Suprapubic skin (tissue), 4 donors: ENCODE measurements around the gene KCNH1. TPM values are rescaled to one million over a fixed set of nuclear protein-coding genes. Genes with fewer than 3 reads are reported as not detected.

ENCODE experiments used
- DNase-seq, 2 donors: peaks; one replicate each; pipeline ENCODE4 v3.0.0-alpha.2; 2019; ENCODE audit warnings: low spot score in 2 of 2
- H3K27ac ChIP-seq: fragments of 200-600 bp; sonication (generic); one replicate; pipeline ENCODE4 v1.5.1; 2019
- H3K27me3 ChIP-seq: fragments of 200-600 bp; sonication (generic); one replicate; pipeline ENCODE4 v1.5.1; 2019
- H3K36me3 ChIP-seq: fragments of 200-600 bp; sonication (generic); one replicate; pipeline ENCODE4 v1.5.1; 2019
- H3K4me1 ChIP-seq: fragments of 200-600 bp; sonication (generic); one replicate; pipeline ENCODE4 v1.5.1; 2019
- H3K4me3 ChIP-seq: fragments of 200-600 bp; sonication (generic); one replicate; pipeline ENCODE4 v1.5.1; 2019; ENCODE audit warnings: mild to moderate bottlenecking
- H3K9me3 ChIP-seq: fragments of 200-600 bp; sonication (generic); one replicate; pipeline ENCODE4 v1.5.1; 2019
- EP300 ChIP-seq: sonication (generic); formaldehyde crosslinking; IDR thresholded peaks from one replicate; pipeline ENCODE4 v1.6.1; 2017; ENCODE audit warnings: antibody characterized with exemption
- POLR2A ChIP-seq, 2 donors: fragments of 450-650 bp; IDR thresholded peaks; one replicate each; pipeline ENCODE4 v1.6.1; 2017; ENCODE audit warnings: antibody characterized with exemption in 2 of 2, mild to moderate bottlenecking in 2 of 2, moderate library complexity in 2 of 2
- POLR2AphosphoS5 ChIP-seq, 3 donors: sonication (generic); formaldehyde crosslinking; IDR thresholded peaks; one replicate each; pipeline ENCODE4 v1.6.1; 2017; ENCODE audit warnings: antibody characterized with exemption in 3 of 3
- WGBS: methylation state at CpG from one replicate; pipeline ENCODE4 v1.1.5; 2018; 5-methylcytosine and 5-hydroxymethylcytosine counted together
- total RNA-seq, 4 donors: library from RNA; depleted of rRNA; stranded (reverse); fragments of >200 nt; gene quantifications; one replicate each; pipeline ENCODE4 v1.1.0, GENCODE V29; 2016
- TF ChIP-seq, protein P1 (sequence below), 2 donors: fragments of 200-600 bp in 1 of 2; fragments of 450-650 bp in 1 of 2; sonication (generic) in 1 of 2; IDR thresholded peaks; one replicate each; pipeline ENCODE4 v1.5.1; 2016 to 2019; ENCODE audit warnings: antibody characterized with exemption in 2 of 2, mild to moderate bottlenecking in 1 of 2, moderate library complexity in 1 of 2

Gene KCNH1
- total RNA-seq, 4 donors from 2014 or later = 1.1 TPM; not detected in 3

DNA sequence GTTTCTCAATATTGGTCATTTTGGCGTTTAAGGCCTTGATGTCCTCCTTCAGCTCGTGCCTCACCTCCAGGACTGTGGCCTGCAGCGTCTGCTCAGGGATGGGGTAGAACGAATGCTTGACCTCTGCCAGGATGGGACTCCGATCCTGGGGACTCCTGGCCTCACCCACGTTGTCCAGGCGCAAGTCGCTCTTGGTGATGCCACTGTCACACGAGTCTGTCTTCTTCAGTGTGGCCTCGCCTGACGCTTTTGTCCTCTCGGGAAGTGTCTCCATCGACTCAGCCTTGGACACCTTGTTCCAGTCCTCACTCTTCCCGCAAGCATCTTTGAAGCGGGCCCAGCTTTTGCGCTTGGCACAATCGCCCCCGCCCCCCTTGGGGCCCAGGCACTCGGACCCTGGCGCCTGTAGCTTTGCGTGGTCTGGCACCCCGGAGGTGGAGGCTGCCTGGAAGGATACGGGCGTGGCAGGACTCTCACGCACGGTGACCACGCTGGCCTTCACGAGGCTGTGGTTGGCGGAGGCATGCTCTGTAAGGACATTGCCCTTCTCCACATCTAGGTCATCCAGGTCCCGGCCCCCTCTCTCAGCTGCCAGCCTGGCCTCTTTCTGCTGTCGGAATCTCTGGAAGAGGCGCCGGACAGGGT is 450.4 kb downstream of the KCNH1 start:
- no peaks in the 10 kb centered on the region for H3K4me1 ChIP-seq
- no peak overlapping the region for H3K4me3 ChIP-seq
- H3K27ac ChIP-seq = no peak overlapping the region
- no peak for DNase-seq
- TF ChIP-seq POLR2AphosphoS5 (IDR thresholded peaks at IDR 0.05) (no peak), POLR2A (IDR thresholded peaks at IDR 0.05) (no peak), EP300 (no peak)
- TF ChIP-seq, protein P1, sequence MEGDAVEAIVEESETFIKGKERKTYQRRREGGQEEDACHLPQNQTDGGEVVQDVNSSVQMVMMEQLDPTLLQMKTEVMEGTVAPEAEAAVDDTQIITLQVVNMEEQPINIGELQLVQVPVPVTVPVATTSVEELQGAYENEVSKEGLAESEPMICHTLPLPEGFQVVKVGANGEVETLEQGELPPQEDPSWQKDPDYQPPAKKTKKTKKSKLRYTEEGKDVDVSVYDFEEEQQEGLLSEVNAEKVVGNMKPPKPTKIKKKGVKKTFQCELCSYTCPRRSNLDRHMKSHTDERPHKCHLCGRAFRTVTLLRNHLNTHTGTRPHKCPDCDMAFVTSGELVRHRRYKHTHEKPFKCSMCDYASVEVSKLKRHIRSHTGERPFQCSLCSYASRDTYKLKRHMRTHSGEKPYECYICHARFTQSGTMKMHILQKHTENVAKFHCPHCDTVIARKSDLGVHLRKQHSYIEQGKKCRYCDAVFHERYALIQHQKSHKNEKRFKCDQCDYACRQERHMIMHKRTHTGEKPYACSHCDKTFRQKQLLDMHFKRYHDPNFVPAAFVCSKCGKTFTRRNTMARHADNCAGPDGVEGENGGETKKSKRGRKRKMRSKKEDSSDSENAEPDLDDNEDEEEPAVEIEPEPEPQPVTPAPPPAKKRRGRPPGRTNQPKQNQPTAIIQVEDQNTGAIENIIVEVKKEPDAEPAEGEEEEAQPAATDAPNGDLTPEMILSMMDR (IDR thresholded peaks at IDR 0.05) = no peak
- no peaks in the 10 kb centered on the region for H3K9me3 ChIP-seq
- 97% methylated on average over 30 of the region's 33 CpGs for WGBS
- H3K27me3 ChIP-seq = no peaks in the 10 kb centered on the region
- H3K36me3 ChIP-seq = peaks cover 9% of the 10 kb centered on the region

DNA sequence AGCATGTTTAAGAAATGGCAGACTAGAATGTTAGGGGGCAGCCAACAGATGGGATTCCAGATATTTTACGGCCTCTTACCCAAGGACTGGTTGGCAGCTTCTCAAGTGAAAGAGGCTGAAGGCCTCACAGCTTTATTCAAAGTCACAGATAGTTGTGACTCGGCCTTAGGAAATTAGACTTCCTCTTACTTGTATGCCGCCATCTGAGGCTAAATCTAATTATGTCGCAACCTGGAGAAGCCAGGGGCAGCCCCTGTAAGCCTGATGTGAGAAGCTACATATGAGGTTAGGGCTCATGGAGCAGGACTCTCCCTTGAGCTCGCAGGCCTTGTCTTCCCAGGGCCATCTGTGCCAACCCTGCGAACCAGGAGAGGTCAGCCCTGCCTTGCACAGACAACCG is 452.8 kb downstream of the KCNH1 start:
- DNase-seq = no peak
- Histone ChIP-seq H3K27ac (no peak overlapping the region), H3K9me3 (no peaks in the 10 kb centered on the region), H3K36me3 (peaks cover 9% of the 10 kb centered on the region), H3K4me1 (no peaks in the 10 kb centered on the region), H3K4me3 (no peak overlapping the region), H3K27me3 (no peaks in the 10 kb centered on the region)
- no peak for TF ChIP-seq EP300
- TF ChIP-seq, protein P1 (IDR thresholded peaks at IDR 0.05) = no peak
- 91% methylated on average over 7 of the region's 7 CpGs for WGBS

DNA sequence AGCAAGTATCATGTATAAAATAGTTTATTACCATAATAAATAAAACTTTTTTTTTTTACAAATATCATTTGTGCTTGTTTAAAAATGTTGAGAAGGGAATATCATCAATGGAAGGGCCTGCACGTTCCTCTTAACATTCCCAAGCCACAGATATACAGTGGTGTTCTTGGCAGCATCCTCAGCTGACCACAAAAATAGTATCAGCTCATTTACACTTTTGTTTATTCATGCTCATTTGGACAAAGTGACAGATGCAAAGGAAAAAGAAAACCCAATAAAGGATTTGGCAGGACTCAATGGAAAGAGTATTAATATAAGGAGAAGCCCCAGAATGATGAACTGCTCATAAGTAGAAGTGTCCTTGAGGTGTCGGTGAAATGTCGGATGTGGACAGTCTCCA is 455.6 kb downstream of the KCNH1 start:
- no peak overlapping the region for H3K4me3 ChIP-seq
- no peaks in the 10 kb centered on the region for H3K4me1 ChIP-seq
- WGBS = 84% methylated on average over 3 of the region's 3 CpGs
- H3K36me3 ChIP-seq = peaks cover 11% of the 10 kb centered on the region
- no peak for DNase-seq
- H3K9me3 ChIP-seq = no peaks in the 10 kb centered on the region
- H3K27ac ChIP-seq = no peak overlapping the region
- H3K27me3 ChIP-seq = no peaks in the 10 kb centered on the region
- TF ChIP-seq, protein P1 (IDR thresholded peaks at IDR 0.05) = no peak

DNA sequence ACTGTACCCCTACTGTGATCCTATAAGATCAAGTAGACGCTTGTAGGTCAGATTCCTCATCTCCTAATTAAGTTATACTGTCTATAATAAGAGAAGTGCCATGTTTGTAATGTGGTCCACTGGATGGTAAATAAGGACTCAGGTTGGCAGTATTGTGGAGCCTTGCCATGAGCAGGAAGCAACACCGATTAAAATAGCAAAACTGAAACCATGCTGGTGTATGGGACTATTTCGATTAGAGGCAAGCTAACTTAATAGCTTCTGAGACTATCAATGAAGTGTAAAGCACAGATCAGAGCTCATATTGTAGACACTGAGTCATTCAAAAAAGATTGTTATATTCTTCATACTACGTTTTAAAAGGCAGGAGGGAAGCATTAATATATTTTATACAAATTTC is 456.4 kb downstream of the KCNH1 start:
- WGBS = 77% methylated on average over 4 of the region's 4 CpGs
- Histone ChIP-seq H3K27me3 (no peaks in the 10 kb centered on the region), H3K4me1 (no peaks in the 10 kb centered on the region), H3K9me3 (no peaks in the 10 kb centered on the region), H3K4me3 (no peak overlapping the region), H3K36me3 (peaks cover 11% of the 10 kb centered on the region), H3K27ac (no peak overlapping the region)
- TF ChIP-seq EP300 (no peak), POLR2A (IDR thresholded peaks at IDR 0.05) (no peak), POLR2AphosphoS5 (IDR thresholded peaks at IDR 0.05) (no peak)
- TF ChIP-seq, protein P1 (IDR thresholded peaks at IDR 0.05) = no peak
- no peak for DNase-seq

DNA sequence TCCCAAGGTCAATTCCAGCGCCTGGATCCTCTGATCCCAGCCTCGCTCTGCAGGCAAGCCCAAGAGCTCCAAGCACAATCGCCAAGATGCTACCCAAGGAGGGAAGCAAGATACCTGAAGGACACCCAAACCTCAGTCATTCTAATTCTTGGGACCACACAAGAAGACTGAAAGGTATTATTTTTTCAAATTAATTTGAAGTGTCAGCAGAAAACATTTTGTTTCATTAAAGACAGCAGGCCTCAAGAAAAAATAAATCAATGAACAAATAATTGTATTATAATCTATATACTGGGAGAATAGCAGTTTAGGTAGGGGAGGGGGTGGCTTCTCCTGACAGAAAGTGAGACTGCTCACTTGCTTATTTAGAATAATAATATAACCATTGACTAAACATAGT is 457.4 kb downstream of the KCNH1 start:
- Histone ChIP-seq H3K4me3 (no peak overlapping the region), H3K4me1 (no peaks in the 10 kb centered on the region), H3K9me3 (no peaks in the 10 kb centered on the region), H3K36me3 (peaks cover 11% of the 10 kb centered on the region), H3K27ac (no peak overlapping the region), H3K27me3 (no peaks in the 10 kb centered on the region)
- 95% methylated on average over 3 of the region's 3 CpGs for WGBS
- no peak for DNase-seq
- TF ChIP-seq POLR2AphosphoS5 (IDR thresholded peaks at IDR 0.05) (no peak), EP300 (no peak), POLR2A (IDR thresholded peaks at IDR 0.05) (no peak)
- TF ChIP-seq, protein P1 (IDR thresholded peaks at IDR 0.05) = no peak
